Psoas muscle (tissue), 8 donors: Measurements from ENCODE around the gene LSP1. TPM values are rescaled to one million over a fixed set of nuclear protein-coding genes. Genes with fewer than 3 reads are reported as not detected.

Experiments
- ATAC-seq, 4 donors: fragments of 200-7000 bp; cut with Tn5 transposase; one replicate each; pipeline ENCODE4 v1.9.1; 2020; ENCODE audit warnings: moderate library complexity in 3 of 4, mild to moderate bottlenecking in 2 of 4
- DNase-seq, 2 donors: peaks; one replicate each; pipeline ENCODE4 v3.0.0-alpha.2; 2020
- H3K27ac ChIP-seq: fragments of 200-600 bp; one replicate; pipeline ENCODE4 v1.8.0; 2022
- H3K27me3 ChIP-seq, 3 donors: fragments of 200-600 bp in 1 of 3; one replicate each; pipeline versions ENCODE4 v1.6.1 to v1.8.0; 2013 to 2022; ENCODE audit warnings: low read length in 2 of 3, mild to moderate bottlenecking in 2 of 3, moderate library complexity in 1 of 3; ENCODE audit not compliant: insufficient read depth in 3 of 3
- H3K36me3 ChIP-seq, 2 donors: fragments of 200-600 bp in 1 of 2; one replicate each; pipeline versions ENCODE4 v1.6.1 to v1.8.0; 2013 to 2022; ENCODE audit warnings: low read depth in 1 of 2, mild to moderate bottlenecking in 1 of 2, moderate library complexity in 1 of 2; ENCODE audit not compliant: insufficient read depth in 1 of 2
- H3K4me1 ChIP-seq: fragments of 200-600 bp; one replicate; pipeline ENCODE4 v1.8.0; 2022
- H3K4me3 ChIP-seq: fragments of 200-600 bp; one replicate; pipeline ENCODE4 v1.8.0; 2022; ENCODE audit warnings: mild to moderate bottlenecking
- H3K9me3 ChIP-seq: fragments of 200-600 bp; one replicate; pipeline ENCODE4 v1.8.0; 2022
- CTCF ChIP-seq: fragments of 200-600 bp; IDR thresholded peaks from one replicate; pipeline ENCODE4 v1.8.0; 2022; ENCODE audit warnings: antibody characterized with exemption
- WGBS, 3 donors: extraction: QIAGEN DNeasy Blood & Tissue Kit; methylation state at CpG; one replicate each; pipeline versions ENCODE4 v1.1.6 to v1.1.7; 2013; 5-methylcytosine and 5-hydroxymethylcytosine counted together
- intact Hi-C, 2 donors: fragments of 100-400 bp; cut with DNase I; formaldehyde crosslinking; loops; one replicate each; pipeline versions ENCODE4 v1.11.0 to v1.14.2; 2022
- polyA plus RNA-seq, 3 donors: library from polyadenylated mRNA; stranded (reverse); fragments of 200-250 nt; gene quantifications; one replicate each; pipeline ENCODE4 v1.2.3, GENCODE V29; 2013
- total RNA-seq, 4 donors: library from RNA; stranded (reverse); fragmentation: NEBNext Ultra II Directional in 2 of 4; extraction: Animal tissue kit (Norgen Biotek cat#: 25700) in 2 of 4; gene quantifications; one replicate each; pipeline versions ENCODE4 v1.2.1 to v1.2.4, GENCODE V29; 2021 to 2023
- donor health status: healthy with polysubstance abuse.
- donor health status: DM: no; HTN: no; CAD: no; lungs with moderate emphysema.
- donor health status: Bipolar disorder and iron deficiency.
- donor health status: healthy.
- donor health status: DM: yes; HTN: yes; CAD: no.
- donor health status: DM: no; HTN: no; CAD: no.
- donor health status: DM: no; HTN: no; CAD: no.
- donor health status: DM: yes; HTN: yes; CAD: no.

LSP1 gene
- total and polyA plus RNA-seq, 7 donors, result 7.5 to 27.1 (median 14.4) TPM

- H3K9me3 ChIP-seq, result no peaks in the 10 kb centered on the region
- H3K36me3 ChIP-seq, result no peaks in the 10 kb centered on the region
- no peak overlapping the region for H3K4me3 ChIP-seq
- TF ChIP-seq CTCF, result no peak
- H3K27me3 ChIP-seq, result peaks cover 0 to 12% (median 3%) of the 10 kb centered on the region in 3 donors
- no peak for ATAC-seq
- WGBS, 3 donors, result 79 to 85% (median 81%) methylated on average over 8 to 13 of the region's 13 CpGs
- no peak for DNase-seq
- intact Hi-C loops, result no loop called here
- H3K4me1 ChIP-seq, result peaks cover 32% of the 10 kb centered on the region
- H3K27ac ChIP-seq, result peak overlapping the region; percentile 84
Measured at GRCh38 chr11:1879342-1879940, 26.6 kb downstream of the LSP1 start.

GRCh38 chr11:1879941-1880720, 27.2 kb downstream of the LSP1 start:
- Histone ChIP-seq H3K27ac (peak overlapping the region; percentile 84), H3K27me3 (peaks cover 0 to 5% (median 3%) of the 10 kb centered on the region in 3 donors), H3K9me3 (no peaks in the 10 kb centered on the region), H3K4me3 (no peak overlapping the region), H3K4me1 (peaks cover 32% of the 10 kb centered on the region), H3K36me3 (no peaks in the 10 kb centered on the region)
- WGBS, 3 donors, result 61 to 64% (median 61%) methylated on average over 25 to 32 of the region's 32 CpGs
- intact Hi-C loops, result loop anchor here (5.0 kb wide), 4 partner anchors 37 to 267 kb away; partner anchors contain the start of genes TNNT3 (in 2 of the 2) and TNNI2 (in 1 of the 2)
- ATAC-seq, result peak in 3 of 4 donors; percentile 24 to 41 (median 24)
- DNase-seq, result peak; percentile 85 to 91
- TF ChIP-seq CTCF, result no peak

- H3K36me3 ChIP-seq, result peaks cover 0 to under 1% of the 10 kb centered on the region in 2 donors
- H3K27me3 ChIP-seq, result no peaks in the 10 kb centered on the region
- intact Hi-C loops, result loop anchor here (5.0 kb wide), 4 partner anchors 36 to 266 kb away; partner anchors contain the start of genes TNNT3 (in 2 of the 2) and TNNI2 (in 1 of the 2)
- no peak overlapping the region for H3K4me3 ChIP-seq
- ATAC-seq, result no peak
- 61 to 74% (median 65%) methylated on average over 9 of the region's 9 CpGs for WGBS, 3 donors
- DNase-seq, result no peak
- peak overlapping the region; percentile 84 for H3K27ac ChIP-seq
- peaks cover 29% of the 10 kb centered on the region for H3K4me1 ChIP-seq
- TF ChIP-seq CTCF, result no peak
- no peaks in the 10 kb centered on the region for H3K9me3 ChIP-seq
Measured at GRCh38 chr11:1880746-1881441, 28.0 kb downstream of the LSP1 start.

GRCh38 chr11:1881442-1882264, 28.8 kb downstream of the LSP1 start:
- Histone ChIP-seq H3K36me3 (peaks cover 0 to 4% of the 10 kb centered on the region in 2 donors), H3K4me3 (no peak overlapping the region), H3K27ac (peak overlapping the region; percentile 84), H3K9me3 (no peaks in the 10 kb centered on the region), H3K4me1 (peaks cover 23% of the 10 kb centered on the region), H3K27me3 (no peaks in the 10 kb centered on the region)
- WGBS, 3 donors, result 23 to 30% (median 25%) methylated on average over 27 to 43 of the region's 43 CpGs
- DNase-seq, result peak; percentile 67 to 87
- no peak for TF ChIP-seq CTCF
- intact Hi-C loops, result loop anchor here (5.0 kb wide), 4 partner anchors 36 to 266 kb away; partner anchors contain the start of genes TNNT3 (in 2 of the 2) and TNNI2 (in 1 of the 2)
- ATAC-seq, result peak; percentile 14 to 51 (median 20)
